GM21515 (cell line): Measurements from ENCODE around the gene LBH.

ENCODE experiments used
- ATAC-seq: cut with Tn5 transposase; IDR thresholded peaks from one replicate; pipeline ENCODE4 v1.9.1; 2021; ENCODE audit not compliant: unreplicated experiment

The LBH gene

DNA sequence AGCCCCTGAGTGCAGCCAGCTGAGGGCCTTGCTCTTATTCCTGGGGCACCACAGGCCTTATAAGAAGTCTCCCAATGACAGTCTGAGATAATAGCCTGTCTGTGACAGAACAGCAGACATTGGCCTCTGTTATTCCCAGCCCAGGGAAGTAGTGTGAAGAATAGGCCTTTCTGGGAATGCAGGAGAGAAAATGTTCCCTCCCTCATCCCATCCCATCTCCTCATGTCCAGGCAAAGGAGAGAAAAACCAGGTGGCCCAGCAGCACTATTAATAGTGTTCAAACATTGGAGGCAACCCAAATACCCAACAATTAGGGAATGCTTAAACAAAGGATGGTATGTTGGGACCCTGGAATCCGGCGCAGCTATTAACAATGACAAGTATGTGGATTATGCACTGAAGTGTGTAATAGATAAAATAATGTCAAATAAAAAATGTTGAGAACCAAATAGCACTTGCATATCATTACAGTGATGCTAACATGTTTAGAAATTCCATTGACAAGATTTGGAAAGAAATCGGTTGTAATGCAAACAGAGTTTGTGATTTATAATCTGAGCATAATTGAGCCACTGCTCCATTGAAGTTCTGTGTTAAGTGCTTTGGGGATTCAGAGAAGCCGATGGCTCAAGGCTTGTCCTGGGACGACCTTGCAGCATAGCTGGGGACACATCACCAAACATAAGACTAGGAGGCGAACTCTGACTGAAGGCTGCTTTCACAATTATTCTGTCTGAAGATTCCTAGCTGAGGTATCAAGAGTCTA, 69.3 kb downstream of the LBH start:
- ATAC-seq: no peak

DNA sequence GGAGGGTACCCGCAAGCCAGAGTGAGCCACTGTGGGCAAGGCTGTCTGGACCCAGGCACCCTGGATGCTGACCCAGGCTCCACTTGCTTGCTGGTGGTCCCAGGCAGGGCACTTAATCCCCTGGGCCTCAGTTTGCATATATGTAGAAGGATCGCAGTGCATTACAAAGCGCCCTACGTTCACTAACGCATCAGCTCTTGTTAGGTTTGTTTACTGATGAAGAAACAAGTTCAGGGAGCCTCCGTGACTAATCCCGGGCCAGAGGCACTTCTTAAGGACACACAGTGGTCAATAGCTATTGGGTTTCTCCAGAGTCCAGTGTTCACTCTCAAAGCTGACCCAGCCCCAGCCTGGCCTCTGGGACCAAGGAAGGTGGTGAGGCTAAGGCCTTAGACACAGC, 70.2 kb downstream of the LBH start:
- ATAC-seq: no peak

GRCh38 chr2:30302566-30302965, 71.2 kb downstream of the LBH start:
- ATAC-seq: no peak

GRCh38 chr2:30303095-30303494, 71.8 kb downstream of the LBH start:
- ATAC-seq: no peak

DNA sequence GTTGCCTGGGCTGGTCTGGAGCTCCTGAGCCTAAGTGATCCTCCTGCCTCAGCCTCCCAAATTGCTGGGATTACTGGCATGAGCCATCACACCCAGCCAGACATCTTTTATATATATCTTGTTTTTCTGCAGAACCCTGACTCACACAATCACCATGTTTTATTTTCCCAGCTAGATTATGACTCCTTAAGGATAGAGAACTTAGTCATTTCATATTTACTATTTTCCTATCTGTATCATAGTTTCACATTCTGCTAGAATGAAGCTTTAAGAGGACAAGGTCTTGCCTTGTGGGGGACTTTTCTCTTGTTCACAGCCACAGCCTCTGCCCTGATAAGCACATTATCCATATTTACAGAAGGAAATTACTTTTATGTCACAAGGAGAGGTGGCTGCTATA, 73.9 kb downstream of the LBH start:
- no peak for ATAC-seq

DNA sequence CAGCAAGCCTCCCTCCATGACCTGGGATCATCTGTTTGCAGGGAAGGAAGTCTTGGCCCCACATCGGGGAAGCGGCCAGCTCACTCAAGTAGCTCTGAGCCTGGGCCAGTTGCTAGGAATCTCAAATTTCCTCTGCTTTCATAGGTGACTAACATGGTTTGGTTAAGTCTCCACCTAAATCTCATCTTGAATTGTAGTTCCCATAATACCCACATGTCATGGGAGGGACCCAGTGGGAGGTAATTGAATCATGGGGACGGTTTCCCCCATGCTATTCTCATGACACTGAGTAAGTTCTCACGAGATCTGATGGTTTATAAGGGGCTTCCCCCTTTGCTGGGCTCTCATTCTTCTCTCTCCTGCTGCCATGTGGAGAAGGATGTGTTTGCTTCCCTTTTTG, 75.2 kb downstream of the LBH start:
- ATAC-seq: no peak

DNA sequence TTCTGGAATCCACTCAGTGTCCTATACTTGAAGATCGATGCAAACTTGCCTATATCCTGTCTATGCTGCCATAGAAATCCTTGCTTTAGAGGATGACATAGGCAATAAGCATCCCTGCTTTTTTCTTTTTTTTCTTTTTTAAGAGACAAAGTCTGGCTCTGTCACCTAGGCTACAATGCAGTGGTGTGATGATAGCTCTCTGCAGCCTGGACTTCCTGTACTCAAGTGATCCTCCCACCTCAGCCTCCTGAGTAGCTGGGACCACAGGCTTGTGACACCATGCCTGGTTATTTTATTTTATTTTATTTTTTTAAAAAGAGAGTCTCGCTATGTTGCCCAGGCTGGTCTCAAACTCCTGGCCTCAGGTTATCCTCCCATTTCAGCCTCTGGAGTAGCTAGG, 76.9 kb downstream of the LBH start:
- no peak for ATAC-seq
